Measurements from ENCODE around the gene SH3TC2.

SH3TC2 gene

DNA sequence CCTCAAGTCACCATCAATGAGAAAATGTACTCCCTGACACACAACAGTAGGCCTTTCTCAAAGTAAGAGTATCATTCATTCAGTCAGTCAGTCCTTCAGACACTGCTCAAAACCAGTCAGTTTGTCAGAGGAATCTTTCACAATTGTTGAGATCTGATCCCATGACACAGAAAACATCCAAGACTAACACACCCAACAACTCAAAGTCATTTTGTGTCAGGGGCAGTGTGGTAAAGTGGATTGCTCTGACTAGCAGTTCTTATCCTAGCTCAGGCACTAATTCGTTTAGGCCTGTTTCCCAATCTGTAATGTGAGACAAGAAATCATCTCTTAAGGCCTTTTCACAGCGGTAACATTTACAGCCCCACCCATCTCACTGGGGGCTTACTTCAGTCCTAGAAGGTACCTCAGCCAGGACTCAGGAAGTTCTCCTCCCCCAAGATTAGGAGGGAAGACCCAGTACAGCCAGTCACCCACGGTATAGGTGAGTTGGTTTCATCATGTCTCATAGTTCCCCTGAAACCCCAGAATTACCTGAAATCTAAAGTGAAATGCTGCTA, 31.9 kb downstream of the SH3TC2 start:
- DNase-seq (ENCODE audit: low read depth in 2 of 2, low spot score in 1 of 2) = no peak

DNA sequence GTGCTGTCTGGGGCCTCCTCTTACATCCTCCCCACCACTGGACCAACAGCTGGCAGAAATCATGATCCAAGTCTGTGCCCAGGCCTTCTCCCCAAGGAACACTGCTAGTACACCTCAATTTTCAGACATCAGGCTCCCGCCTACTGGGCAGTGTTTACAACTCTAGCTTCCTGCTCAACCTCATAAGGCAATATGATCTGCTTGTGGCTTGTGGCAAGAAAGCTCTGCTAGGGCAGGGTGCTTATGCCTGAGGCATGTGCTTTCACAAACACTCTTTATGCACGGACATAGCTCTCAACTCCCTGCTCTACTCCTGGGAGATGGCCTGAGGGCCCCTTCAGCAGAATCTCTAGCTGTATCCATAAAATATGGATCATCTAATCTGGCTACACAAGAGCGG, 32.5 kb downstream of the SH3TC2 start:
- no peak for DNase-seq (ENCODE audit: low read depth in 2 of 2, low spot score in 1 of 2)

DNA sequence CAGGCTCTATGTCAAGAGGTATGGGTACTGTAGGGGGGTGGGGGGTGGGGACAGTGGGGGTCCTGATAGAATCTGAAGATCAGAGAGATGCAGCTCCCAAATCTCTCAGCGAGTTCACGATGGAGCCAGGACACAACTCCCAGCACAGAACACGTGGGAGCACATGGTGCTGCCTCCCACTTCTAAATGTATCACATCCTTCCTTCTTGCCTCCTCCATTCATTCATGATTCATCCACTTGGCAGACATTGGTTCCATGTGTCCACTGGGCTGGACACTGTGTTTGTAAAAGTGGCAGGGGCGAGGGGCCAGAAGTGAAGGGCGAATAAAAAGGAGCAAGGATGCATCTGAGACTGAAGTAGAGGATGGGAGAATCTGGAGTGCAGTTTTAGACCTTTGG, 33.9 kb downstream of the SH3TC2 start:
- DNase-seq (ENCODE audit: low read depth in 2 of 2, low spot score in 1 of 2) = no peak

DNA sequence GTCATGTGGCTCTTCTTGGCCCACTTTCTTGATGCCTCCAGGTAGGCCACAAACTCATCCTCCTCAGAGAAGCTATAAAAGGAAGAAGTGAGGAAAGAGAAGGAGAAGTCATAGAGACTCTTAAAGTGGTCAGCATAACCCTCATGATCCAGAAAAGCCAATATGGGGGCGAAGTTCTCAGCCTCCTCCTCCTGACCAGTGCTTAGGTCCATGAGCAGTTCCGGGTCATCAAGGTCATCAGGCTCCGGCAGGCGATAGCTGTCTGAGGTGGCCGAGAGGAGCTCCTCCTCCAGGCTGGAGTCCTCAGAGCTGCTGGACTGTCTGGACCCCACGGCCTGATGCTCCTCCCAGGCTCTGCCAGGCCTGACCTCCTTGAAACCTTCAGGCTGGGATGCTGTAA, 34.7 kb downstream of the SH3TC2 start:
- DNase-seq (ENCODE audit: low read depth in 2 of 2, low spot score in 1 of 2) = no peak

DNA sequence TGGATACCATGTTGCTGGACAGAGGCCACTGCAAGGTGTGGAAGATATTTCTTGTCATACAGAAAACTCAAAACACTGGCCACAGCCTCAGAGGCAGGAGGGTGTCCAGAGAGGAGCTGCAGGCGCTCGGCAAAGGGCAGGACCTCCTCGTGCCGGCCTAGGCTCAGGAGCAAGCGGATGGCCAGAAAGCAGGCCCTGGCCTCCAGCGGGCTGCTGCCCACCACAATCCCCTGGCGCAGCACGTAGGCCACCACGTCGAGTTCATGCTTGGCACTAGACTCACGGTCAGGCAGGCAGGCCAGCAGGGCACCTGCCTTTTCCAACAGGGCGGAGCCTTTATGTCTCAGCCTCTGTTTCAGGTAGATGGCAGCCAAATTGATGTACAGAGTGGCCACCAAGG, 35.2 kb downstream of the SH3TC2 start:
- no peak for DNase-seq (ENCODE audit: low read depth in 2 of 2, low spot score in 1 of 2)

DNA sequence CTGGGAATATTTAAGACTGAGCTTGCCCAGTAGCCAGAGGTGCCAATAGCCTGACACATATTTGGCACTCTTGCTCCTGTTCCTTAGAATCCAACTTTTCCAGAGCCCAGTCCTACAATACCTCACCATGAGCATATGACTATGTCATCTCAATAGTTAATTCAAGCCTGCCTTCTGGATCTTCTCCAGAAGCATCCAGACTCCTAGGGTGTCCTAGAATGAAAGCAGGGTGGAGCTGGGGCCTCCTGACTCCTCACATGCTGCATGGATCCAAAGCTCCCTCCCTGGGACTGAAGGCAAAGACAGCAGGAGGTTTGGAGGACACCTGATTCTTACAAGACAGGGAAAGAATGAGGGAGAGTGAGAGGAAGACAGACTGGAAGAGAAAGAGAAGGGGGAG, 37.9 kb downstream of the SH3TC2 start:
- no peak for DNase-seq (ENCODE audit: low read depth in 2 of 2, low spot score in 1 of 2)

DNA sequence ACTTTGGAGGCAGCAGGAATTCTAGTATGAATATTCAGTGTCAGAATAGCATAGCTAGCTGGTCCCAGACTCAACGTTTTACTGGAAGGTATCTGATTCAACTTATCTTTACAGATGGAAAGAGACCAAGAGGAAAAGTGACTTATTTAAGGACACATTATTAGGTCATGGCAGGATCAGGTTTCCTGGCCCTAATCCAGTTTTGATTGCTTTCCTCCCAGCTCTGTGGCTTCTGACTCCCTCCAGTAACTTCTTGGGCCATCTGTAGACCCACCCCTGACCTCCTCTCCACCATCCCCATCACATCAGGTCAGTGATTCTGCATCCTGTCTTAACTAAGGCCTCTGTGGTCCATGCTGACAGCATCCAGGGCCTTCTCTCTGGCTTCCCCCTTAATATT, 38.4 kb downstream of the SH3TC2 start:
- no peak for DNase-seq (ENCODE audit: low read depth in 2 of 2, low spot score in 1 of 2)

DNA sequence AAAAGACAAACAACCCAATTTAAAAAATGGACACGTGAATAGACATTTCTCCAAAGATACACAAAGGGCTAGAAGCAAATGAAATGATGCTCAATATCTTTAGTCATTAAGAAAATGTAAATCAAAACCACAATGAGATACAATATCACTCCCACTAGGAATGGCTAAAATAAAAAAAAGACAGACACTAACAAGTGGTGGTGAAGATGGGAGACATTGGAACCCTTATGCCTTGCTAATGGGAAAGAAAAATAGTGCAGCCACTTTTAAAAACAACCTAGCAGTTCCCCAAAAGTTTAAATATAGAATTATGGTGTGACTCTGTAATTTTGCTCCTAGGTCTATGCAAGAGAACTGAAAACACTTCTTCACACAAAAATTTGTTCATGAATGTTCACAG, 40.7 kb downstream of the SH3TC2 start:
- DNase-seq (ENCODE audit: low read depth in 2 of 2, low spot score in 1 of 2) = no peak

DNA sequence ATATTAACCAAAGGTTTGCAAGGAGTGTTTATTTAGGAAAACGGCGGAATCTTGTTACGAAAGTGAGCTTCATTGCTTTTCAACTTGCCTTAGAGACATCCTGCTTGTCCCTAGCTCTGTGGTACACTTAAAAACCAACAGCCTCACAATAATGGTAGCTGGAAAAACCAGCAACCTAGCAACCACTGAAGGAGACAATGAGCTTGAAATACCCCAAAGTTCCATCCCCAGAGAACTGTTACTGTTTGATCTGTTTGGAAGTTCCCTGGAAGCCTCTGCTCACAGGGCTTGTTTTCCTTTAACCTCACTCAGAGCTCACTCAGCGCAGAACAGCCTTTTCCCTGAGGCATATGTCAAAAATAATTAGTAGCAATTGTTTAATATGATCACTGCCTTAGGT, 43.2 kb downstream of the SH3TC2 start:
- DNase-seq (ENCODE audit: low read depth in 2 of 2, low spot score in 1 of 2) = no peak

DNA sequence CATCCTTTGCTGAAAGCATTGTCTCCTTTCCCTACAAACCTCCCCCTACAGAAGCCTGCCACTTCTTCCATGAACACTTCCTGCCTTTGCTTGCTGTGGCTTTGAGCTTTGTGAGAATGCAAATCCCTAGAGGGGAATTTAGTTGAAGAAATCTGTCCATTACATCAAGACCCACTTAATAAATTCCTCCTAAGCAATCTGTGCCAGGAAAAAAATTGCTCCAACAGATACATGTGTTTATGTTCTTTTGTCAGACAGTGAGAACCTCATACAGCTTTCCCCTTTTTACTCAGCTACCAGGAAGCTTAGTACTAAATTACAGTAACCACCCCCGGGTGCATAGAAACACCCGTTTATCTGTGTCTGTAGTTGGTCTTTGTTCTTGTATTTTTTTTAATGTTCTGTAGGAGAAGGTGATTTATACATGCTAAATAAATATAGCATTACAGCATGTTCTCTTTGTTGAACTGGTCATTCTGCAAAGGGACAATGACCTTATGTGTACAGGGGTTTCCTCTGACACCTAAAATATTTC, 43.9 kb downstream of the SH3TC2 start:
- no peak for DNase-seq (ENCODE audit: low read depth in 2 of 2, low spot score in 1 of 2)

DNA sequence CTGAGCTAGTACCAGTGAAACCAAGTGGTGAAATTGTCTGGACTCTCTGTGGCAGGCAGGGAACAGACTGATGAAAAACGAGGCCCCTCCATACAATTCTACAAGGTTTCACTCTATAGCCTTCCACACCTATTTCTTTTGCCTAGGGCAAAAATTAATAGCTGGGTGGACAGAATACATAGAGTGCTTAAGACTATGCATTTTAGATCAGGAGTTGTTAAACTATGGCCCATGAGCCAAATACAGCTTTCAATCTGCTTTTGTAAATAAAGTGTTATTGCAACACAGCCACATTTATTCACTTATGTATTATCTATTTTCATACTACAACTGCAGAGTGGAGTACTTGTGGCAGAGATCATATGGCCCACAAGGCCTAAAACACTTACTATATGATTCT, 45.2 kb downstream of the SH3TC2 start:
- no peak for DNase-seq (ENCODE audit: low read depth in 2 of 2, low spot score in 1 of 2)

DNA sequence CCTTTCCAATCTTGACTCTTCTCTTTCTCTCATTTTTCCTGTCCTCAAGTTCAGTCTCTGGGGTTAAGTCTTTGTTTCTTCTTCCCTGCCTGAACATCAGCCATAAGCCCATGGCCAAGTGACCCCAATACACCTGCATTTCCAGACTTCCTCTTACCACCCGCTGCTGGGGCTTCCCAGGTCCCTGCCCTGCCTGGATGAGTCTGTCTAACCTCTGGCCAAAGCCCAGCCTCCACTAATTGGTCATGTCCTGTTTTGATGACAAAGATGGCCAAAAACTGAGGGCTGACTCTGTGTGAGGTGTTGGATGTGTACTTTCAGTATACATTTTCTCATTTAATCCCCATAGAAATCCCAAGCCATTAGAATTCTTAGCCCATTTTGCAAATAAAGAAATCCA, 47.3 kb downstream of the SH3TC2 start:
- DNase-seq (ENCODE audit: low read depth in 2 of 2, low spot score in 1 of 2) = no peak

DNA sequence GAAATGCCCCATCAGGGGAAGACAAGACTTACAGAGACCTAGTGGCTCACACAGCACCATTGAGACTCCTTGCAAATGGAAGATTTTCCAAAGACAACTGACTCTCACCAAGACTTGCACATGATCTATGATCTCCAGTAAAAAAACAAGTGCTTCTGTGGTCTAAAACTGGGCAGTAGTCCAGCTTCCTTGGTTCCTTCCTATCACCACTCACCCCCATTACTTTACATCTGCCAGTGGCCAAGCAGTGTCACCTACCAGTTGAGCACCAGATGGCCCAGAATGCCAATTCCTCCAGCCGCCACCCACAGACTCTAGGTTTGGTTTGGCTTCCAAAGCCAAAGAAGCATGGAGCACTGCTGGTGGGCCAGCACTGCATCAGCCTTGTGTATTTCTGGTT, 47.7 kb downstream of the SH3TC2 start:
- no peak for DNase-seq (ENCODE audit: low read depth in 2 of 2, low spot score in 1 of 2)

DNA sequence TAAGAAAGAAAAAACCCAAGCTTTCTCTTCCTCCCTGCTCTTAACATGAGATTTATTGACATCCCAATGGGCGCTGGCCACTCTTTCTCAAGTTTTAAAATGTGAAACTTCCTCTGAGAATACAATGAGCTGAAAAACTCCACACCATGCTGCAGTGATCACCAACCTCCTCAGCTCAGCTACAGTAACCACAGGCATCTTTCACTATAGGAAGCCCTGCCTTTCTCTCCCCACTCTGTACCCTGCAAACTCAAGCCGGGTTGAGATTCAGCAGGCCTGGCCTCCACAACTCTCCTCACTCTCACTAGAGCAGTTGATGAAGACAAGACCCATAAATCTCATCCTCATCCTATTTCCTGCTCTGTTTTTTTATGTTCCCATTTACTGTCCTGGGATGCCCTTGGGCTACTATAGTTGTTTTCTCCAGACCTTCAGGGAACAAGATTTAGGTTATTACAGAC, 48.3 kb downstream of the SH3TC2 start:
- no peak for DNase-seq (ENCODE audit: low read depth in 2 of 2, low spot score in 1 of 2)

DNA sequence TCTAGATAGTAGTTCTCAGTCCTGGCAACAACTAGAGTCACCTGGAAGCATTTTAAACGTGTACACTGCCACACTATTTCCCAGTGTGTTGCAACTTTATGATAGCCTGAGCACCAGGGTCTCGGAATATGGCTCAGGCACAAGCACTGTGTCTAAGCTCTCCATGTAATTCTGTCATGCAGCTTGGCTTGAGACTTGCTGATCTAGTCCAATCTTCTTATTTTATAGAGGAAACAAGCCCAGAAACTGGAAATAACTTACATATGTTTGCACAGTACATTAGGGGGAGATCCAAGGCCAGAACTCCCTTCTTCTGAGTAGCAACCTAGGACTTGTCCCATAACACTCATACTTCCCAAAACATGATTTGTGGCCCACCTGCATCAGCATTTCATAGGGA, 49.1 kb downstream of the SH3TC2 start:
- no peak for DNase-seq (ENCODE audit: low read depth in 2 of 2, low spot score in 1 of 2)

DNA sequence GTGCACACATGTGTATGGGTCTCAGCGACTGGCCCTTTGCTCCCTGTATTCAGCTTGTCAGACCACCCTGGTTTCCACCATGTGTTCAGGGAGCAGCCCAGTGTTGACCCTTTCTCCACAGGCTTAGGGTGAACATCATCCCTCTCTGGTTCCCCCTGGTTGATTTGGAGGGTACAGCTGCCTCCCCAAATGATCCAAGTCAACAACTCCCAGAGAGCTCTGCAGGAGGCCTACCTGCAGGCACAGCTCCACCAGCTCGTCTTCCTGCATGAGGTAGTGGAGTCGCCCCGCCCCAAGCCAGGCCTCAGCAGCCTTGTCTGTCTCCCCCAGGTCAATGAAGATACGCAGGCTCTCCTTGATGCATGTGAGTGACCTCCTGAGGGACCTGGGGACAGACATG, 50.5 kb downstream of the SH3TC2 start:
- DNase-seq (ENCODE audit: low read depth in 2 of 2, low spot score in 1 of 2) = no peak

DNA sequence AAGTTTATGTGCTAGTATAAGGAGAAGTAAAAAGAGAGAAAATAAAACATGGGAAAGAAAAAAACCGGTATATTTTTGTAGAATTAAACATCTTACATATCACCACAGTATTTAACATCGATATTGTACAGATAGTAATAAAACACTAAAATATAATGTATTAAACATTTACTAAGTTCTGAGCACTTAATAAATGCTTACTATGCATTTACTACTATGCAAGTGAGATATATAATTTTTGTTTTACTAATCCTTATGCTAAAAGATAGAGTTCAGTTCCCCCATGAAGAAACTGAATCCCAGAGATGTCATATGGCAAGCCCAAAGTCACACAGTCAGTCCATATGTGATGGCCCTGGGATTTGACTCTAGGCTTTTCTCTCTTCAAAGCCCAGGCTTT, 51.1 kb downstream of the SH3TC2 start:
- no peak for DNase-seq (ENCODE audit: low read depth in 2 of 2, low spot score in 1 of 2)

DNA sequence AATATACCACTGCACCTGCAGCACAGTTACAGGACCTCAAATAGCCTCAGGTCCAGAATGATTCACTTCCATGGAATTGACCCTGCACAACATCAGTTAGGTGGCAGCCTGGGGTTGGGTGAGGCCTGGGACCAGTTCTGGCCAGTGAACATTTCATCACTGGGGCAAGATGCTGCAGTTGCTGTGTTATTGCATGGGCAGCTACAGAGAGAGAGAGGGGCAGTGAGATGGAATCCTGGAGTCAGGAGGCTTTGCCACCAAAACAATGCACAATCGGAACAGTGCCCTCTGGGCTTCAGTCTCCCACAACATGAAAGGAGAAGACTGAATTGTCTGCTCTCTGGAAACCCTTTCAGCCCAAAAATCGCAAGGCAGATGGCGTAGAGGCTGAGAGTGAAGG, 51.8 kb downstream of the SH3TC2 start:
- no peak for DNase-seq (ENCODE audit: low read depth in 2 of 2, low spot score in 1 of 2)

DNA sequence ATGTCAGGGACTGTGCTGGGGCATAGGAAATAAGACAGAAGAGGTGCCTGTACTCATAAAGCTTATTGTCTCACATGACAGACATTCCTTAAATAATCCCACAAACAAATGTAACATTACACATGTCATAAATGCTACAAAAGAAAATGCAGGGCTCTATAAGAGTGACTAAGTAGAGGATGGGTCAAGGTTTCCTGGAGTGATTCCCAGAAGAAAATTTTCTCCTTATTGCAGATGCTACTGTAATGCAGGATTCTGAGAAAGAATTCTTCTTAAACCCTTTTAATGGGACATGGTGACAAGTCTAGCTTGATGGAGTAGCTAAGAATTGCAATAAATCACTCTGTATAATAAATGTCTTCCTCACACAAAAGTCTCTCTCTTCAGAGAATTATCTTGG, 55.7 kb downstream of the SH3TC2 start:
- no peak for DNase-seq (ENCODE audit: low read depth in 2 of 2, low spot score in 1 of 2)

DNA sequence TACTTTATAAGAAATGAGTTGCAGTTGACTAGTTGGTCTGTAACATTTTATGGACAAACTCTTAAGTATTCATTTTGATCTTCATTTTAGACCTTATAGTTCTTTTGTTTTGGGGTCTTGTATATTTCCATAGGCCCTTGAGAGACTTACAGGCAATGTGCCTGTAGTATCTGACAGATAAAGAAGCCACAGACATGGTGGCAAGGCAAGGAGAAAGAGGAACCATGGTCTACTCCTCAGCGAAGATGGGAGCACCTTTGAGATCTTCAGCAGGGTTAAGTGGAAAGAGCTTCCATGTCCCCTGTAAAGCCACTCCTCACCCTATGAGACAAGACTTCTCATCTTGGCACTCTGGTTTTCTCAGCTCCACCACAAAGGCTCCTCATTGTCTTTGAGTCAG, 56.4 kb downstream of the SH3TC2 start:
- DNase-seq (ENCODE audit: low read depth in 2 of 2, low spot score in 1 of 2) = no peak

DNA sequence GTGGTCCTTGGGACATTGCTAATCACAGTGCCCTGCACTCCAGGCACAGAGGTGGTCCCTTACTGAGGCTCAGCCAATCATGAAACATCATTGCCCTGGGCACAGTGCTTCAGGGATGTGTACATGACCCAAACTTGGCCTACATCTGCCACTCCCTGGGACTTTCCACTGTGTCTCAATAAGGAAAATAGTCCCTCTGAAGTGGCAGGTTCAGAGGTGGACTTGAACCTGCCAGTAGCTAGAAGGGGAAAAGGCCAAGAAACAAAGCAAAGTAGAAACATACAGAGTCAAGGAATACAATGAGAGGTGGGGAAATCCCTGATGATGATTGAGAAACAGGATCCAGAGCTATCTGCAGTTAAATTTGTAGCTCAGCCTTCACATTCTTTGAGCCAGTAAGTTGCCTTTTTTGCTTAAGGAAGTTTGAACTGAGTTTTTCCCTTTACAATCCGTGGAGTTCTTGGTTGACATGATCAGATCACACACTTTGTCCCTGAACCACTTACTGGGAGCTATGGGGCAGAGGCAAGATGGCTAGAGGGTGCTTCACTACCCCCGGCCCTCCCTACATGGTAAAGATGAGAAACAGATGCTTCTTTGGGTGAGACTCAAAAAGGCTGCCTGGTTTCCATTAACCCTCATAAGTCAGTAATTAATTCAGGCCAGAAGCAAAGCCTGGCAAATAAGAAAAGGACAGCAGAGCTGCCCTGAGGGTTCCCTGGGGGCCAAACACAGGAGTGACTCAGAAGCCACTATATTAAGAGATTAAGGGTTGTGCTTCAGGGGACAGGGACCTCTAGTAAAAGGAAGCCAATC, 57.6 kb downstream of the SH3TC2 start:
- DNase-seq (ENCODE audit: low read depth in 2 of 2, low spot score in 1 of 2) = no peak

DNA sequence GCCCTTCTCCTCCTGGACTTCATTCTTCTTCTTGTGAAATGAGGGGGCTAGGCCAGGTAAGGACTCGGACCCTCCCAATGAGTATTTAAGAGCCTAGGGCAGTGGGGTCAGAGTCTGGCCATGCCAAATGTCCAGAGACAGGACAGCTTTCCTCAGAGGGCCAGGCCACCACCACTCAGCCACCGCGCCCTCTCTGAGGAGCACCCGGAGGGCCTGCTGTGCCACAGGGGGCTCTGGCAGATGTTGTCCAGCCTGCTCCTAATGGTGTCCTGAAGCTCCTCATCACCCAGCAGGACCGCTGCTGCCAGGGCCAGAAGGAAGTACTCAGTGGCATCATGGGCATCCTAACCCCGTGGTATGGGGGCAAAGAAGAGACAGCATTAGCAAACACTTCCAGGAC, 58.3 kb downstream of the SH3TC2 start:
- DNase-seq (ENCODE audit: low read depth in 2 of 2, low spot score in 1 of 2) = no peak
